ENCODE results near the gene CNST.

DNA sequence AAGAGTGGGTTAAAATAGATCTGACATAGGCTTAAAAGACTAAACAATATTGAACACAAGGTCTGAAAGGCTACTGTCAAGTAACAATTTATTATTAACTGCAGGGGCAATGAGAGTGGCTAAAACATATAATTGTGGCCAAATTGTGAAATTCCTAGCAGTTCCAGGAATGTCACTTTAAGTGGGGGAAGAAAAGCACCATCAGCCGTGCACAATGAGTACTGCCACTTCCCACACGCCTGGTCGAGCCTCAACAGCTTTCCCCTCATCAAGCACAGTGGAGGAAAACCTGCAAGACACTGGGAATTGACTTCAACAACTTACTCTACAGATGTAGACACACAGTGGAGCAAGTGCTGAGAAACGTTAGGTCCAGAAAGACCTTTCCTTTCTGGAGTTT is 16.6 kb upstream of the CNST start:
- TF ChIP-seq, protein P1, sequence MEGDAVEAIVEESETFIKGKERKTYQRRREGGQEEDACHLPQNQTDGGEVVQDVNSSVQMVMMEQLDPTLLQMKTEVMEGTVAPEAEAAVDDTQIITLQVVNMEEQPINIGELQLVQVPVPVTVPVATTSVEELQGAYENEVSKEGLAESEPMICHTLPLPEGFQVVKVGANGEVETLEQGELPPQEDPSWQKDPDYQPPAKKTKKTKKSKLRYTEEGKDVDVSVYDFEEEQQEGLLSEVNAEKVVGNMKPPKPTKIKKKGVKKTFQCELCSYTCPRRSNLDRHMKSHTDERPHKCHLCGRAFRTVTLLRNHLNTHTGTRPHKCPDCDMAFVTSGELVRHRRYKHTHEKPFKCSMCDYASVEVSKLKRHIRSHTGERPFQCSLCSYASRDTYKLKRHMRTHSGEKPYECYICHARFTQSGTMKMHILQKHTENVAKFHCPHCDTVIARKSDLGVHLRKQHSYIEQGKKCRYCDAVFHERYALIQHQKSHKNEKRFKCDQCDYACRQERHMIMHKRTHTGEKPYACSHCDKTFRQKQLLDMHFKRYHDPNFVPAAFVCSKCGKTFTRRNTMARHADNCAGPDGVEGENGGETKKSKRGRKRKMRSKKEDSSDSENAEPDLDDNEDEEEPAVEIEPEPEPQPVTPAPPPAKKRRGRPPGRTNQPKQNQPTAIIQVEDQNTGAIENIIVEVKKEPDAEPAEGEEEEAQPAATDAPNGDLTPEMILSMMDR (IDR thresholded peaks at IDR 0.05), result no peak
- TF ChIP-seq POLR2A (IDR thresholded peaks at IDR 0.05), result no peak
